MCF 10A (cell line): ENCODE measurements around the gene SHANK1. TPM values are rescaled to one million over a fixed set of nuclear protein-coding genes. Genes with fewer than 3 reads are reported as not detected.

Experiments
- BruUV-seq: library from RNA; stranded (reverse); fragments of 400-500 nt; replicated peaks from 2 replicates; lab custom pipeline; 2021; lab: Mats Ljungman, UMichigan
- CTCF ChIA-PET: fragments of 300-600 bp; sonication (Branson Sonifier 250); formaldehyde crosslinking; extraction: SDS; loops from one replicate; lab custom pipeline; 2021; ENCODE audit warnings: antibody characterized with exemption, inconsistent platforms; lab: Yijun Ruan, JAX
- POLR2A ChIA-PET: fragments of 300-600, 350-650 bp; sonication (Branson Sonifier 250); formaldehyde crosslinking; extraction: SDS; loops from one replicate; lab custom pipeline; 2020; ENCODE audit warnings: antibody characterized with exemption, inconsistent platforms; lab: Yijun Ruan, JAX
- DNase-seq: peaks from one replicate; pipeline ENCODE4 v3.0.0-alpha.2; 2018; ENCODE audit not compliant: unreplicated experiment
- H3K27ac Mint-ChIP-seq: one replicate; pipeline ENCODE4 v1.8.0; 2022; ENCODE audit warnings: mild to moderate bottlenecking, low read depth, mixed read lengths; ENCODE audit not compliant: unreplicated experiment
- H3K27me3 Mint-ChIP-seq: one replicate; pipeline ENCODE4 v1.8.0; 2022; ENCODE audit warnings: mixed read lengths; ENCODE audit not compliant: insufficient read depth, unreplicated experiment
- H3K36me3 Mint-ChIP-seq: one replicate; pipeline ENCODE4 v1.8.0; 2022; ENCODE audit warnings: mild to moderate bottlenecking, moderate library complexity, mixed read lengths; ENCODE audit not compliant: insufficient read depth, unreplicated experiment
- H3K4me1 Mint-ChIP-seq: one replicate; pipeline ENCODE4 v1.8.0; 2022; ENCODE audit warnings: mixed read lengths; ENCODE audit not compliant: insufficient read depth, unreplicated experiment
- H3K4me3 Mint-ChIP-seq: one replicate; pipeline ENCODE4 v1.8.0; 2022; ENCODE audit warnings: mild to moderate bottlenecking, moderate library complexity, mixed read lengths; ENCODE audit not compliant: unreplicated experiment
- H3K9me3 Mint-ChIP-seq: one replicate; pipeline ENCODE4 v1.8.0; 2022; ENCODE audit warnings: mixed read lengths; ENCODE audit not compliant: unreplicated experiment
- CTCF ChIP-seq: fragments of 200-600 bp; IDR thresholded peaks from one replicate; pipeline ENCODE4 v1.8.0; 2022; ENCODE audit warnings: antibody characterized with exemption, mild to moderate bottlenecking; ENCODE audit not compliant: unreplicated experiment
- intact Hi-C: fragments of 100-400 bp; cut with micrococcal nuclease; formaldehyde crosslinking; loops from 2 replicates; pipeline ENCODE4 v1.14.1; 2022
- total RNA-seq: library from RNA; stranded (reverse); gene quantifications from 2 replicates; pipeline ENCODE4 v1.2.3, GENCODE V29; 2022

The SHANK1 gene
- total RNA-seq, 1 experiment from 2014 or later, result 0.44 TPM

GRCh38 chr19:50633973-50634372 lies 85.6 kb downstream of the SHANK1 start:
- CTCF ChIA-PET, result no interaction called here
- H3K27ac Mint-ChIP-seq, result no peak overlapping the region

GRCh38 chr19:50633359-50633758 lies 86.2 kb downstream of the SHANK1 start:
- no peak for DNase-seq
- no peaks in the 10 kb centered on the region for H3K36me3 Mint-ChIP-seq
- BruUV-seq, result no TSS peak
- intact Hi-C loops, result no loop called here
- H3K27ac Mint-ChIP-seq, result no peak overlapping the region
- CTCF ChIA-PET, result no interaction called here
- no peak overlapping the region for H3K4me3 Mint-ChIP-seq
- H3K4me1 Mint-ChIP-seq, result no peaks in the 10 kb centered on the region
- H3K27me3 Mint-ChIP-seq, result peaks cover 16% of the 10 kb centered on the region
- no peak for TF ChIP-seq CTCF
- POLR2A ChIA-PET, result no interaction called here
- peaks cover 41% of the 10 kb centered on the region for H3K9me3 Mint-ChIP-seq

More at GRCh38 chr19:50633973-50634372, 85.6 kb downstream of the SHANK1 start:
- no peak for DNase-seq
- no TSS peak for BruUV-seq
- intact Hi-C loops, result no loop called here
- no peak overlapping the region for H3K4me3 Mint-ChIP-seq
- peaks cover 36% of the 10 kb centered on the region for H3K9me3 Mint-ChIP-seq
- TF ChIP-seq CTCF, result no peak
- H3K27me3 Mint-ChIP-seq, result peaks cover 22% of the 10 kb centered on the region
- H3K4me1 Mint-ChIP-seq, result no peaks in the 10 kb centered on the region
- no peaks in the 10 kb centered on the region for H3K36me3 Mint-ChIP-seq
- POLR2A ChIA-PET, result no interaction called here

GRCh38 chr19:50632151-50632835 lies 87.3 kb downstream of the SHANK1 start:
- BruUV-seq, result no TSS peak
- CTCF ChIA-PET, result no interaction called here
- DNase-seq, result no peak
- H3K36me3 Mint-ChIP-seq, result no peaks in the 10 kb centered on the region
- H3K4me3 Mint-ChIP-seq, result no peak overlapping the region
- intact Hi-C loops, result no loop called here
- no peak overlapping the region for H3K27ac Mint-ChIP-seq
- no peak for TF ChIP-seq CTCF
- no peaks in the 10 kb centered on the region for H3K4me1 Mint-ChIP-seq
- H3K27me3 Mint-ChIP-seq, result peaks cover 5% of the 10 kb centered on the region
- POLR2A ChIA-PET, result no interaction called here
- H3K9me3 Mint-ChIP-seq, result peaks cover 38% of the 10 kb centered on the region

- Mint-ChIP-seq H3K9me3 (peaks cover 49% of the 10 kb centered on the region), H3K27me3 (no peaks in the 10 kb centered on the region), H3K4me1 (no peaks in the 10 kb centered on the region), H3K4me3 (no peak overlapping the region), H3K36me3 (no peaks in the 10 kb centered on the region), H3K27ac (no peak overlapping the region)
- no peak for TF ChIP-seq CTCF
- no TSS peak for BruUV-seq
- DNase-seq, result no peak
- ChIA-PET POLR2A (no interaction called here), CTCF (no interaction called here)
- intact Hi-C loops, result no loop called here
Observed at GRCh38 chr19:50629801-50630200, 89.8 kb downstream of the SHANK1 start.
